DMS53 treated with DMSO at 0.1 percent for 48 hours (cell line): ENCODE measurements around the gene NRXN3.

Experiments
- DNase-seq: peaks from one replicate; lab custom pipeline; 2025; ENCODE audit not compliant: unreplicated experiment; lab: John Stamatoyannopoulos, UW

The NRXN3 gene

DNA sequence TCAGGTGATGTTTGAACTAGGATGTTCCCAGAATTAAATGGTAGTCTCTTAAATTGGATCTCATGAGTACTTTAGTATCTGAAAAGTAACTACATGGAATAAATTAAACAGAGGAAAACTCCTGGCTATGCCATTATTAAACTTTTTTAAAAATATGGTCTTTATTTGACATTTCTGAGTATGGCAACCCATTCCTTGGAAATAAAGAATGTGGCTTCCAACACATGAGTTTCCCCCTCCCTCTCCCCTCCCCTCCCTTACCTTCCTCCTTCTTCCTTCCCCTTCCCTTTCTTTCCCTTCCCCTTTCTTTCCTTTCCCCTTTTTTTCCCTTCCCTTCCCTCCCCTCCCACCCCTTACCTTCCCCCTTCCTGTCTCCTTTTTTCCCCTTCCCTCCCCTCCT is 1100.9 kb downstream of the NRXN3 start:
- no peak for DNase-seq

DNA sequence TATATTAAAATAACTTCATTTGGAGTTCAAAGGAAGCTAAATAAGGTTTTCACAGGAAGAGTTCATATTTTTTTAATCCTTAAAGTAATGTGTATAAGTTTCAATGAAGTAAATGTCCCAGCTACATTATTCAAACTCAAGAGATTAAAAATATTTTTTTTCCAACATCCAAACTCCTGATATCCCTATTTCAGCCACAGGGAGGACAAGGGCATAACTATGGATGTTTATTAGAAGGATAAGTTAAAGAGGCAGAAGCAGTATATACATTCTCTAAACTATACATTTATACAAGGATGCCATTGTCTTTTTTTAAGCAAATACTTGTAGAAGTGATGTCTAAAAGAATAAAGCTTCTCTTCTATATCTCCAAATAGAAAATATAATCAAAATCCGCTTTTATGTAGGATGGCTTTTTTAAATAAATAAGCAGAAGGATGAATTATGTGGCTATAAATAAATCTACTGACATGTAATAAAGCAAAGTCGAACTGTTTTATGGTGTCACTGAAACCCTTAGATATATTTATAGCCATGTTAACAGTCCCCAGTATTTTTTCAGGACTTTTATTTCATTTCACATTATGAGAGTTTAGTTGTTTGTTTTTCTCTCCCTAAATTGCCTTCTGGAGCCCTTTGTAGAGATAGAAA is 1104.6 kb downstream of the NRXN3 start:
- DNase-seq = no peak

GRCh38 chr14:79275292-79275655 is 1105.1 kb downstream of the NRXN3 start:
- no peak for DNase-seq

DNA sequence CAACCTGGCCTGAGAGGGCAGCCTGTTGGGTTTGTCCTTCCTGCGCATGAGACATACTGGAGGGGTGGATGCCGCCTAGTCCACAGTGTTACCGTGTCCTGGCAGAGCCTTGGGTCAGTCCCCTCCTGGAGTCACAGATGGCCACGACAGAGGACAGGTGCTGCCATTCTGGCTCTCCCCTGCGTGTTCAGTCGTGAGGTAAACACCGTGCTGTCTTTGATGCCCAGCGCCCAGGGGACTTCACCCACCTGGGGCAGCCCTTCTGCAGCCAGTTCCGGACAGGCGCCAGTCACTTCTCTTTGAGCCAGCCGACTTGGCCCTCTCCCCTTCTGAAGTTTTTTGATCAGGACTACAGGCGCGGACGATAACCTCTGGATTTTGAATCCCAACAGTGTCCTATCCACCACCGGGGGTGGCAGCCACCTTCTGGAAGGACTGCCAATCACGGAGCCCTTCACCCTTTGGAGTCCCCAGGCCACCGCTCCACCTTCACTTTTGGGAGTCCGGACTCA is 1108.2 kb downstream of the NRXN3 start:
- DNase-seq = no peak

DNA sequence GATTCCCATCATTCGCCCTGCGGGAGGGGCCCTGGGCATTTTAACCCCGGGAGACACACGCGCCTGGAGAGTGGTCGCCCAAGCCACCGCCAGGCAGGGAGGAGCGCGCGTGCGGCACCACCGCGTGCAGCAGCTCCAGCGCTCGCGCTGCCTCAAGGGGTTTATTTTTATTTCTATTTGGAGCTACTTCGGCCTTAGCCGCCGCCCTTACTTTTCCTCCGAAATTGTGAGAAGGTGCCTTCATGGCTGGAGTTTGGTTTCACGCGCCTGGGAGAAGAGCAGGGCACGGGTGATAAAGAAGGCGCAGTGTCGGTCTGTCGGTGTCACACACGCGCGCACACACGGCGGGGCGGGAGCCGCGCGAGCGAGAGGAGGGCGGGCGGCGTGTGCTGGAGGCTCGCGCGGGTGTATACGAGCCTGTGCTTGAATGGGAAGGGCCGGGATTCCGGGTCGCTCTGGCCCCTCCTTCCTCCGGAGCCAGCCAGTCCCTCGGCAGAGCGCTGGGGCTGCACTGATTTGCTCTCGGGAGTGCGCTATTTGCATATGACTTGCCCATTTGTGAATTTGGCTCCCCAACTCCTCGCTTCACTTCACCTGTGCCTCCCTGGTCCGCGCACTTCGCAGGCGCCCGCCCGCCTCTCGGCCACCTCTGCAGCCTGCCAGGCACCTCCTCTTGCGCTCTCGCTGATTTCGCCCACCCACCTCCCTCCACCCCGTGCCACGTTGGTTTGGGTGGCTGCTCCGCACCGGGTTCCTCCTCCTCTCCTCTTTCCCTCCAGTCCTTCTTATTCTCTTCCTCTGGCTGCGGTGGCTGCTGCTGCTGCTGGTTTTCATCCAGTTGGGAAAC is 1108.8 kb downstream of the NRXN3 start:
- peak; percentile 81 for DNase-seq

- peak; percentile 16 for DNase-seq
Measured at GRCh38 chr14:79279645-79280597, 1109.7 kb downstream of the NRXN3 start.

DNA sequence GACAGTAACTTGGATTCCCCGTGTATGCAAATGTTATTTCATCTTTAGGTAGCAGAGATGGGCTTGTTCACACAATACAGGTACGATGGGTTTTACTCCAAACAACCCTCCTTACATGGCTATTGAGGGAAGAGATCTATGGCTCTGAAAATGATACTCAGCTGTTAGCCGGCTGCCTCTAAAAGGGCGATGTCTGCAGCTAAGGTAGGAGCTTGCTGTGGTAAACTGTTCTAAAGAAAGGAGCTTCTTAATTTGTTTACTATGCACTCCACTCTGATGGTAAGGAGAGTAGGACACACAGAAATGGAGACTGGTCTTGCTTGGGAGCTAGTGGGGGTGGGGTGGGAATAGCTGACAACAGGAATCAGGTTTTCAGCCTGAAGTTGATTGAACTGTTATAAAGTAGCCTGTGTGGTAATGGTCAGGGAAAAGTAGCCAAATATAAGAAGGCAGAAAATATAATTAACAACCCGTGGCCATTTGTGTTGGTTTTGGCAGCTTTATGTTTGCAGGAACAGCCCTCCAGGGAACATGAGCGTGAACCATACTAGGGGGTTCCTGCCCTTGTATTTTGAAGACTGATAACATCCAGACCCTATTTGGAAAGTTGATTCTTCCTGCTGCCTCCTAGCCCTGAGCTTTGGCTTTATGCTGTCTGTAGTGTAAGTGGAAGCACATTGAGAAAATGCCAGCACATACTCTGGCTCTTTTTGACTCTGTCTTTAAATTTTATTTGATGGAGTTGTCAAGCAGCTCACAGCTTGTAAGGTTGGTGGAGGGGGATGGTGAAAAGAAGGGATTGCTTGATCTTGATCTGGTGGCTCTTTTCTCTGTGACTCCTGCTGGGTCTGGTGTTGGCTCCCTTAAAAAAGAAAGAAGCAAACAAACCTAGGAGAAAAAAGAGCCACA is 1111.3 kb downstream of the NRXN3 start:
- DNase-seq = no peak

GRCh38 chr14:79284621-79285020 is 1114.4 kb downstream of the NRXN3 start:
- no peak for DNase-seq

GRCh38 chr14:79285263-79285662 is 1115.1 kb downstream of the NRXN3 start:
- no peak for DNase-seq

GRCh38 chr14:79287976-79288375 is 1117.8 kb downstream of the NRXN3 start:
- DNase-seq = no peak

DNA sequence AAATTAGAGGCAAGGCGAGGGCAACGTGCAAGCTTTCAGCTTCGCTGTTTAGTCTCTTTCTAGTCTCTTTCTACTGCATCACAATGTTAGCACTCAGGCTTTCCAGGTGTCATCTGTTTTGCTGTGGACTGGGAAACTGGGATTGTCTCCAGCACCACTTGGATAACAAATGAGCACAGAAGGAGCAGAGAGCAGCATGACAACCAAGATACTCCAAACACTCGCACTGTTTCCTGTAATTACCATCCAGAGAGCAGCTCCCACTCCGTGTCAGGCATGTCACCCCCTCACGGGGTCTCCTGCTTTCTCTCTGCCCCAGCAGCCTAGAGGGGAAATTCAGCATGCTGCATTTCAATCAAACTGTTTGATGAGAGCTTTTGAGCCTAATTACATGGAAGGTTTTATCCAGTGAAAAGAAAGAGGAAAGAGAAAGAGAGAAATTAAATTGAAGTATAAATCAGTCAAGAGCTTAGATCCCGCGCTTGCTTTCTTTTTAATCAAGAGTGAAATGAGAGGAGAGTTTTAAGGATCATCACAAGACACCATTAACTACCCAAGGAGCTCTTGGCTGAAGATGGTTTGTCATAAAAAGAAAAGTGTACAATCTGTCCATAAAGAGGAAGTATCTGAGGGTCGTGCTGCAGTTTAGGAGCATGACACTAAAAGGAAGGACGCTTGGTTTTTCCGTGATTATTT is 1123.5 kb downstream of the NRXN3 start:
- no peak for DNase-seq

GRCh38 chr14:79294499-79294898 is 1124.3 kb downstream of the NRXN3 start:
- DNase-seq = no peak

DNA sequence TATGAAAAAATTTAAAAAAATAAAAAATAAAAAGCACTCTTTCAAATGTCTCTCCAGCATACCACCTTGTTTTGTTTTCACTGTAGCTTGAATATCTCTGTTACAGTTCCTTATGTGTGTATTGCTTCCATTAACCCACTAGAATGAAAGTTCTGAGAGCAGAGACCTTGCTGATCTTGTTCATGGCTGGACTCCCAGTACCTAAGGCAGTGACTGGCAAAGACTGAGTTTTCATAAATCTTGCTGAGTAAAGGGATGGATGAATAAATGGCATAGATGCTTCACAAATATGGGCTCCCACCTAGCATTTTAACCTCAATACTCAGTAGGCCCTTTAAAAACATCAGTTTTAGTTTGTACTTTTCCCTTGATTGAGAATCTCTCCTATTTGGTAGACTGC is 1125.2 kb downstream of the NRXN3 start:
- DNase-seq = no peak

GRCh38 chr14:79298373-79298772 is 1128.2 kb downstream of the NRXN3 start:
- DNase-seq = no peak

GRCh38 chr14:79299162-79299561 is 1129.0 kb downstream of the NRXN3 start:
- DNase-seq = no peak

DNA sequence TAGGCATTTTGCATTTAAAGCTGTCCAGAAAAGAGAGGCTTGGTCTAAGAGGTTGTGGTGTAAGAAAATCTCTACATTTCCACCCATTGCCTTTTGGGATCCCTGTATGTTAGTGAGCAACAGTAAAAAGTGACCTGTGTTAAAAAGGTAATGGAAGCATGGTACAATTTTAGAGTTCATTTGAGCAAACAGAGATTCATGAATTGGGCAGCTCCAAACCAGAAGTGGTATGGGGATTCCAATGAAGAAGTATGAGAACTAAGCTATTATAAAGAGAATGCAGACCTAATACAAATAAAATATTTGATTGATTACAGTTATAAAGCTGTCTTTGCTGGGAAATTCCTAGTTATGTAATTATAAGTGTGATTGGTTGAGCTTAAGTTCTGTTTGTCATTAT is 1134.1 kb downstream of the NRXN3 start:
- DNase-seq = no peak

DNA sequence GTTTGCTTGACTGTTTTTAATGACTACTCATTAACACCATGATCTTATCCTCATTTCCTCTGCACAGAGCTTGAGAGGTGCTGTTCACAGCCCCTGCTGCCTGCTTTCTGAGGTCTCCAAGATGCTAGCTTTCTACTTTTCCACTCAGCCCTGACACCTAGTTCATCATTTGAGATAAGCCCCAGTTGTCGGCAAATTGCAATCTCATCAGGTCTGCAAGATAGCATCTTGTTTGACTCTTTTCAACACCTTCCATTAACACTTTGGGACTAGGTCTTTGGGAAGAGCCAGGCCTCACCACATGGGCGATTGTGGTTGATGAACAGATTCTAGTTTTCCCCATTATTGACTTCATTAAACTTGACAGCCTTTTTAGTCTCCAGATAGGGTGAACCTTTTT is 1136.4 kb downstream of the NRXN3 start:
- no peak for DNase-seq

GRCh38 chr14:79318371-79318770 is 1148.2 kb downstream of the NRXN3 start:
- DNase-seq = no peak

- DNase-seq = no peak
Measured at GRCh38 chr14:79320561-79320960, 1150.4 kb downstream of the NRXN3 start.

DNA sequence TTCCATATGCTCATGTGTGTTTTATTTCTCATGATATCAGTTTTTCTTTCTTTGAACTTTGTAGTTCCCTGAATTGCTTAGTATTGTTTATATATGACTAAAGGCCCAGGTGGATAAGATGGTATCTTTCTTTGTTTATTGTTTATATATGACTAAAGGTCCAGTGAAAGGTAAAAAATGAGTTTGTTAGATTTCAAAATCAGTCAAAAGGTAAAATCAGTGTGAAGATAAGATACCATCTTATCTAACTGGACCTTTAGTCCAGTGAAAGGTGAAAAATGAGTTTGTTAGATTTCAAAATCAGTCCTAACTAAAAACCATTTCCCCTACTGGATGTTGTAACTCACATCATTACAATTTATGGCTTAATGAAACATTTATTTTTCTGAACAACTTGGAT is 1150.9 kb downstream of the NRXN3 start:
- DNase-seq = no peak
